ENCODE data around the gene IQCF2.

DNA sequence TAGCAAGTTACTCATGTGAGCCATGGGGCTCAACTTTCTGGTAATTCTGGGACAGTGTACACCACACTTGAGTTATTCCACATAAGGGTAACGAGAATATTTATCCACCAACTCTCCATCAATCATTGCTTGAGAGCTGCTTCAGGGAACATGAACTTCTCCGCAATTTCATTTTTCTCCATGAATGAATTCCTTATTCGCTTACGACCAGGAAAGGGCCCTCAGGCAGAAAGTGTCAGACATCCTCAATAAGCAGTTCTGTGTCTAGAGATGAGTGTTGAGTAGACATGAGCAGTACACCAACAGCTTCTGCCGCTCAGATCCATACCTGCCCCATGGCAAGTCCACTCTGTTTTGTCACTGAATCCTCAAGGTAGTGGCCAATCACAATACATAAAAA is 24.8 kb upstream of the IQCF2 start:
- TF ChIP-seq, protein P1, sequence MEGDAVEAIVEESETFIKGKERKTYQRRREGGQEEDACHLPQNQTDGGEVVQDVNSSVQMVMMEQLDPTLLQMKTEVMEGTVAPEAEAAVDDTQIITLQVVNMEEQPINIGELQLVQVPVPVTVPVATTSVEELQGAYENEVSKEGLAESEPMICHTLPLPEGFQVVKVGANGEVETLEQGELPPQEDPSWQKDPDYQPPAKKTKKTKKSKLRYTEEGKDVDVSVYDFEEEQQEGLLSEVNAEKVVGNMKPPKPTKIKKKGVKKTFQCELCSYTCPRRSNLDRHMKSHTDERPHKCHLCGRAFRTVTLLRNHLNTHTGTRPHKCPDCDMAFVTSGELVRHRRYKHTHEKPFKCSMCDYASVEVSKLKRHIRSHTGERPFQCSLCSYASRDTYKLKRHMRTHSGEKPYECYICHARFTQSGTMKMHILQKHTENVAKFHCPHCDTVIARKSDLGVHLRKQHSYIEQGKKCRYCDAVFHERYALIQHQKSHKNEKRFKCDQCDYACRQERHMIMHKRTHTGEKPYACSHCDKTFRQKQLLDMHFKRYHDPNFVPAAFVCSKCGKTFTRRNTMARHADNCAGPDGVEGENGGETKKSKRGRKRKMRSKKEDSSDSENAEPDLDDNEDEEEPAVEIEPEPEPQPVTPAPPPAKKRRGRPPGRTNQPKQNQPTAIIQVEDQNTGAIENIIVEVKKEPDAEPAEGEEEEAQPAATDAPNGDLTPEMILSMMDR (IDR thresholded peaks at IDR 0.05), result no peak
- no peak for TF ChIP-seq POLR2AphosphoS5 (IDR thresholded peaks at IDR 0.05; ENCODE audit: insufficient read depth in 1 of 2, low read depth in 1 of 2)

Measured in vagina (tissue), 2 donors.